ENCODE data around the gene FHIT.

DNA sequence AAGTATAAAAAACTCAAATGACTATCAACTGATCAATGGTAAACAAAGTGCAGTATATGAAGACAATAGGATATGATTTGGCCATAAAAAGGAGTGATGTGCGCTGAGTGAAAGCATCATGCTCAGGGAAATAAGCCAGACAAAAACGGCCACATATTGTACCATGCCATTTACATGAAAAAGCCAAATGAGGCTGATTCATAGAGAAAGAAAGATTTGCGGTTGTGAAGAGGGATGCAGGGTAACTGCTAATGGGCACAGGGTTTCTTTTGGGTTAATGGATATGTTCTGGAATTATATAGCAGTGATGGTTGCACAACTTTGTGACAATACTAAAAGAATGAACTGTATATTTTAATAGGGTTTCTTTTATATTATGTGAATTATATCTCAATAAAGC is 1324.2 kb downstream of the FHIT start:
- TF ChIP-seq, protein P1, sequence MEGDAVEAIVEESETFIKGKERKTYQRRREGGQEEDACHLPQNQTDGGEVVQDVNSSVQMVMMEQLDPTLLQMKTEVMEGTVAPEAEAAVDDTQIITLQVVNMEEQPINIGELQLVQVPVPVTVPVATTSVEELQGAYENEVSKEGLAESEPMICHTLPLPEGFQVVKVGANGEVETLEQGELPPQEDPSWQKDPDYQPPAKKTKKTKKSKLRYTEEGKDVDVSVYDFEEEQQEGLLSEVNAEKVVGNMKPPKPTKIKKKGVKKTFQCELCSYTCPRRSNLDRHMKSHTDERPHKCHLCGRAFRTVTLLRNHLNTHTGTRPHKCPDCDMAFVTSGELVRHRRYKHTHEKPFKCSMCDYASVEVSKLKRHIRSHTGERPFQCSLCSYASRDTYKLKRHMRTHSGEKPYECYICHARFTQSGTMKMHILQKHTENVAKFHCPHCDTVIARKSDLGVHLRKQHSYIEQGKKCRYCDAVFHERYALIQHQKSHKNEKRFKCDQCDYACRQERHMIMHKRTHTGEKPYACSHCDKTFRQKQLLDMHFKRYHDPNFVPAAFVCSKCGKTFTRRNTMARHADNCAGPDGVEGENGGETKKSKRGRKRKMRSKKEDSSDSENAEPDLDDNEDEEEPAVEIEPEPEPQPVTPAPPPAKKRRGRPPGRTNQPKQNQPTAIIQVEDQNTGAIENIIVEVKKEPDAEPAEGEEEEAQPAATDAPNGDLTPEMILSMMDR (IDR thresholded peaks at IDR 0.05; ENCODE audit: low read depth, low read length, poor library complexity, severe bottlenecking), result no peak
- TF ChIP-seq EZH2phosphoT487 (IDR thresholded peaks at IDR 0.05; ENCODE audit: borderline replicate concordance, low read length), result no peak
